Smooth muscle cell (in vitro differentiated cells): Measurements from ENCODE around the gene LAMA2. TPM values are rescaled to one million over a fixed set of nuclear protein-coding genes. Genes with fewer than 3 reads are reported as not detected.

Source experiments
- DNase-seq: peaks from one replicate; lab custom pipeline; 2025; ENCODE audit not compliant: unreplicated experiment; lab: John Stamatoyannopoulos, UW
- H2AFZ ChIP-seq: fragments of 200-600 bp; sonication (generic); 2 replicates; pipeline ENCODE4 v1.6.0; 2016; ENCODE audit warnings: antibody characterized with exemption, low read depth, mild to moderate bottlenecking
- H3F3A ChIP-seq: fragments of 200-600 bp; sonication (generic); 2 replicates; pipeline ENCODE4 v1.6.0; 2017; ENCODE audit warnings: antibody characterized with exemption, low read depth
- H3K27ac ChIP-seq: fragments of 200-600 bp; sonication (generic); 2 replicates; pipeline ENCODE4 v1.5.1; 2016; ENCODE audit warnings: low read depth, mild to moderate bottlenecking
- H3K27me3 ChIP-seq: fragments of 200-600 bp; sonication (generic); 2 replicates; pipeline ENCODE4 v1.6.1; 2016; ENCODE audit warnings: low read depth, mild to moderate bottlenecking
- H3K36me3 ChIP-seq: fragments of 200-600 bp; sonication (generic); 2 replicates; pipeline ENCODE4 v1.5.1; 2016; ENCODE audit warnings: low read depth
- H3K4me1 ChIP-seq: fragments of 200-600 bp; sonication (generic); 2 replicates; pipeline ENCODE4 v1.5.1; 2016; ENCODE audit warnings: low read depth
- H3K4me2 ChIP-seq: fragments of 200-600 bp; sonication (generic); 2 replicates; pipeline ENCODE4 v1.6.0; 2016; ENCODE audit warnings: mild to moderate bottlenecking
- H3K4me3 ChIP-seq: fragments of 200-600 bp; sonication (generic); 2 replicates; pipeline ENCODE4 v1.5.1; 2016; ENCODE audit warnings: mild to moderate bottlenecking
- H3K79me2 ChIP-seq: fragments of 200-600 bp; sonication (generic); 2 replicates; pipeline ENCODE4 v1.6.0; 2016; ENCODE audit warnings: low read depth, mild to moderate bottlenecking
- H3K9ac ChIP-seq: fragments of 200-600 bp; sonication (generic); 2 replicates; pipeline ENCODE4 v1.6.0; 2016; ENCODE audit warnings: low read depth
- H3K9me3 ChIP-seq: fragments of 200-600 bp; sonication (generic); replicated peaks from 2 replicates; pipeline ENCODE4 v1.5.1; 2016; ENCODE audit warnings: low read depth
- H4K20me1 ChIP-seq: fragments of 200-600 bp; sonication (generic); 2 replicates; pipeline ENCODE4 v1.6.0; 2016; ENCODE audit warnings: low read depth
- CTCF ChIP-seq: fragments of 200-600 bp; sonication (generic); IDR thresholded peaks from 2 replicates; pipeline ENCODE4 v1.5.1; 2017; ENCODE audit warnings: borderline replicate concordance, mild to moderate bottlenecking, antibody characterized with exemption; ENCODE audit not compliant: insufficient read depth, poor library complexity, severe bottlenecking
- WGBS: methylation state at CpG from one replicate; pipeline ENCODE4 v1.1.7; 2016; ENCODE audit warnings: low lambda C conversion rate; 5-methylcytosine and 5-hydroxymethylcytosine counted together
- polyA plus RNA-seq: library from polyadenylated mRNA; unstranded; fragments of >200 nt; fragmentation: Nextera tagmentation; extraction: Ambion mirVana; gene quantifications from 2 replicates; pipeline ENCODE4 v1.2.1, GENCODE V29; 2016
- total RNA-seq: library from RNA; depleted of rRNA; stranded (reverse); fragments of >200 nt; gene quantifications from 2 replicates; pipeline ENCODE4 v1.2.3, GENCODE V29; 2014

LAMA2 gene
- total and polyA plus RNA-seq, 2 experiments from 2014 or later, result 21.7 to 92.9 TPM

GRCh38 chr6:129100164-129100563 lies 217.2 kb downstream of the LAMA2 start:
- Histone ChIP-seq H3K4me2 (no peak overlapping the region), H2AFZ (no peak overlapping the region), H3K9ac (no peak overlapping the region), H3K4me3 (no peak overlapping the region), H3K36me3 (peaks cover 5% of the 10 kb centered on the region), H3K27ac (no peak overlapping the region), H3K79me2 (no peaks in the 10 kb centered on the region), H3K27me3 (no peaks in the 10 kb centered on the region), H4K20me1 (no peaks in the 10 kb centered on the region), H3F3A (no peaks in the 10 kb centered on the region), H3K4me1 (peaks cover 3% of the 10 kb centered on the region), H3K9me3 (no peaks in the 10 kb centered on the region)
- 90% methylated on average over 1 of the region's 1 CpG for WGBS
- TF ChIP-seq CTCF, result no peak
- no peak for DNase-seq

GRCh38 chr6:129102741-129103140 lies 219.8 kb downstream of the LAMA2 start:
- Histone ChIP-seq H3K36me3 (peaks cover 5% of the 10 kb centered on the region), H2AFZ (no peak overlapping the region), H3K9ac (no peak overlapping the region), H3F3A (no peaks in the 10 kb centered on the region), H3K27me3 (no peaks in the 10 kb centered on the region), H3K4me3 (no peak overlapping the region), H3K4me2 (peak overlapping the region; percentile 14), H3K9me3 (no peaks in the 10 kb centered on the region), H3K4me1 (peaks cover 4% of the 10 kb centered on the region), H3K79me2 (no peaks in the 10 kb centered on the region), H4K20me1 (no peaks in the 10 kb centered on the region), H3K27ac (no peak overlapping the region)
- no peak for DNase-seq
- no peak for TF ChIP-seq CTCF
- WGBS, result 26% methylated on average over 4 of the region's 4 CpGs

- no peak overlapping the region for H3K4me2 ChIP-seq
- no peaks in the 10 kb centered on the region for H3K36me3 ChIP-seq
- no peaks in the 10 kb centered on the region for H3F3A ChIP-seq
- peak overlapping the region; percentile 7 for H3K27ac ChIP-seq
- no peaks in the 10 kb centered on the region for H3K9me3 ChIP-seq
- H4K20me1 ChIP-seq, result no peaks in the 10 kb centered on the region
- DNase-seq, result no peak
- peaks cover 9% of the 10 kb centered on the region for H3K4me1 ChIP-seq
- no peak overlapping the region for H2AFZ ChIP-seq
- no peaks in the 10 kb centered on the region for H3K27me3 ChIP-seq
- H3K4me3 ChIP-seq, result no peak overlapping the region
- 72% methylated on average over 1 of the region's 1 CpG for WGBS
- no peaks in the 10 kb centered on the region for H3K79me2 ChIP-seq
- TF ChIP-seq CTCF, result no peak
- H3K9ac ChIP-seq, result no peak overlapping the region
Measured at GRCh38 chr6:129104131-129104530, 221.2 kb downstream of the LAMA2 start.

GRCh38 chr6:129104560-129104959 lies 221.6 kb downstream of the LAMA2 start:
- Histone ChIP-seq H3K9me3 (no peaks in the 10 kb centered on the region), H3K27me3 (no peaks in the 10 kb centered on the region), H2AFZ (no peak overlapping the region), H4K20me1 (no peaks in the 10 kb centered on the region), H3K4me2 (no peak overlapping the region), H3F3A (no peaks in the 10 kb centered on the region), H3K27ac (peak overlapping the region; percentile 7), H3K79me2 (no peaks in the 10 kb centered on the region), H3K36me3 (no peaks in the 10 kb centered on the region), H3K9ac (no peak overlapping the region), H3K4me1 (peaks cover 9% of the 10 kb centered on the region), H3K4me3 (no peak overlapping the region)
- no peak for TF ChIP-seq CTCF
- 97% methylated on average over 1 of the region's 1 CpG for WGBS
- DNase-seq, result no peak
